Measurements from ENCODE around the gene LINC00632.
A peak's percentile ranks its signal among the peaks of the same experiment; 100 is the strongest.

GRCh38 chrX:140733766-140734342 lies 24.3 kb downstream of the LINC00632 start:
- TF ChIP-seq EZH2 (IDR thresholded peaks at IDR 0.05; ENCODE audit: borderline replicate concordance, low read length) (no peak), CTCF (conservative IDR thresholded peaks at IDR 0.05 in 1 of 2, IDR thresholded peaks at IDR 0.05 in 1 of 2; ENCODE audit: extremely low read depth in 1 of 2, insufficient read depth in 1 of 2, low read depth in 1 of 2, low read length in 2 of 2) (peak; percentile 83)
